Immature natural killer cell (primary cell): ENCODE results near the gene CRMP1. TPM values are rescaled to one million over a fixed set of nuclear protein-coding genes. Genes with fewer than 3 reads are reported as not detected.

Experiments used
- DNase-seq, 3 donors: peaks; one replicate each; pipeline ENCODE4 v3.0.0; 2022; ENCODE audit warnings: mixed read lengths in 1 of 3
- H3K27ac Mint-ChIP-seq, 6 donors: one replicate each; pipeline ENCODE4 v1.8.0; 2020; ENCODE audit warnings: mixed read lengths in 6 of 6, mild to moderate bottlenecking in 5 of 6, inconsistent platforms in 4 of 6, moderate library complexity in 3 of 6
- H3K27me3 Mint-ChIP-seq, 3 donors: one replicate each; pipeline ENCODE4 v1.8.0; 2020 to 2021; ENCODE audit warnings: low read depth in 3 of 3, mild to moderate bottlenecking in 3 of 3, mixed read lengths in 3 of 3, moderate library complexity in 3 of 3, inconsistent platforms in 1 of 3
- H3K36me3 Mint-ChIP-seq, 3 donors: one replicate each; pipeline ENCODE4 v1.8.0; 2020; ENCODE audit warnings: mixed read lengths in 3 of 3, inconsistent platforms in 2 of 3, mild to moderate bottlenecking in 2 of 3
- H3K4me1 Mint-ChIP-seq, 2 donors: one replicate each; pipeline ENCODE4 v1.8.0; 2020; ENCODE audit warnings: inconsistent platforms in 2 of 2, mild to moderate bottlenecking in 2 of 2, mixed read lengths in 2 of 2, moderate library complexity in 1 of 2
- H3K4me3 Mint-ChIP-seq, 5 donors: one replicate each; pipeline ENCODE4 v1.8.0; 2020; ENCODE audit warnings: mild to moderate bottlenecking in 5 of 5, mixed read lengths in 5 of 5, inconsistent platforms in 3 of 5, moderate library complexity in 3 of 5
- H3K9me3 Mint-ChIP-seq, 6 donors: one replicate each; pipeline ENCODE4 v1.8.0; 2020; ENCODE audit warnings: mild to moderate bottlenecking in 6 of 6, mixed read lengths in 6 of 6, inconsistent platforms in 4 of 6, moderate library complexity in 3 of 6
- polyA plus RNA-seq, 3 donors: library from polyadenylated mRNA; unstranded; fragments of 300-500 nt; fragmentation: Illumina TruSeq; gene quantifications; one replicate each; pipeline ENCODE4 v1.2.3, GENCODE V29; 2021

CRMP1 gene
- polyA plus RNA-seq, 3 donors from 2014 or later: not detected

DNA sequence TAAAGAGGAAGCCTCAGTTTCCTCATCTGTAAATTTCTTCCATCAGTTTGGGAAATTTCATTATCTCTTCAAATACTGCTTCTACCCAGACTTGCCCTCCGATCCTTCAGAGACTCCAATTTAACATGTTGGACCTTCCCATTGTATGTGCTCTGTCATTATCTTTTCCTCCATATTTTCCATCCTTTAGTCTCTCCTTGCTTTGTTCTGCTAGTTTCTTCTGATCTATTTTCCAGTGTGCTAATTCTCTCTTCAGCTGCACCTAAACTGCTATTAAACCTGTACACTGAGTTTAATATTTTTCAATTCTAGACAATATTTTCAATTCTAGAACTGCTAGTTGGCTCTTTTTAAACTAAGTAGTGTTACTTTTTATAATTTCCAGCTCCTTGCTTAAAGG, 116.4 kb downstream of the CRMP1 start:
- DNase-seq: no peak
- H3K27me3 Mint-ChIP-seq: peaks cover 3 to 15% (median 4%) of the 10 kb centered on the region in 3 donors
- H3K4me3 Mint-ChIP-seq: no peak overlapping the region
- peaks cover 0 to 11% (median 6%) of the 10 kb centered on the region in 6 donors for H3K9me3 Mint-ChIP-seq
- H3K36me3 Mint-ChIP-seq: peaks cover 0 to 6% (median 0%) of the 10 kb centered on the region in 3 donors
- no peaks in the 10 kb centered on the region for H3K4me1 Mint-ChIP-seq
- H3K27ac Mint-ChIP-seq: no peak overlapping the region

DNA sequence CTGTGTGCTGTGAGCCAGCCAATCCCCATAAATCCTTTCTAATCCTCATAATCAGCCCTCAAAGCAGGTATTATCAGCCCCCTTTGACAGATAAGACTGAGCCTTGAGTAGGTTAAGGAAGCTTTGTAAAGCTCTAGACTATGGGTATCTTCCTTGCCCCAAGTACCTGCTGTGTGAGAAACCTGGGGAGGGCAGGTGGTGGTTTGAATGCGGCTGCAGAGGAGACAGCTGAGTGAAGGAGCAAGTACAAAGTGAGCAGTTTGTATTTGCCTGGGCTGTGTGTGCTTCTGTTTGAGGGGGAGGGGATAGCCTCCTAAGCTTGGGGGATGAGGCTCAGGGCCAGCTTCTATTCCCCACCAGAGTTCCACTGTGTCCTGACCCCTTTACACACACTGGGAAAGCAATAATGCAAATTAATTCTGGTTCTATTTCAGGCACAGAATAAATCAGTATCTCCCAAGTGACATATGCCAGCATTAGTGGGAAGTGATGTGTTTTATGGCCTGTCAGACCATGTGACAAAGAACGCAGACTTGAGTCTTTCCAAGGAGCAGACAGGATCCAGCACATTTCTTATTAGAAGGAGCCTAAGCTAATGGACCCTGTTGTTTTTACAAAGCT, 118.4 kb downstream of the CRMP1 start:
- H3K27ac Mint-ChIP-seq: no peak overlapping the region
- no peak overlapping the region for H3K4me3 Mint-ChIP-seq

GRCh38 chr4:5773271-5773555, 119.7 kb downstream of the CRMP1 start:
- DNase-seq: no peak
- peaks cover 0 to 11% (median 6%) of the 10 kb centered on the region in 6 donors for H3K9me3 Mint-ChIP-seq
- peaks cover 2 to 11% (median 3%) of the 10 kb centered on the region in 3 donors for H3K27me3 Mint-ChIP-seq
- no peak overlapping the region for H3K4me3 Mint-ChIP-seq
- H3K36me3 Mint-ChIP-seq: peaks cover 0 to 6% (median 0%) of the 10 kb centered on the region in 3 donors
- no peaks in the 10 kb centered on the region for H3K4me1 Mint-ChIP-seq
- H3K27ac Mint-ChIP-seq: no peak overlapping the region

More for the DNA sequence above, 118.4 kb downstream of the CRMP1 start:
- Mint-ChIP-seq H3K4me1 (no peaks in the 10 kb centered on the region), H3K36me3 (peaks cover 0 to 6% (median 0%) of the 10 kb centered on the region in 3 donors), H3K27me3 (peaks cover 2 to 11% (median 3%) of the 10 kb centered on the region in 3 donors), H3K9me3 (peaks cover 0 to 11% (median 6%) of the 10 kb centered on the region in 6 donors)
- DNase-seq: no peak

GRCh38 chr4:5772528-5773270, 120.2 kb downstream of the CRMP1 start:
- Mint-ChIP-seq H3K9me3 (peaks cover 0 to 11% (median 6%) of the 10 kb centered on the region in 6 donors), H3K4me3 (no peak overlapping the region), H3K36me3 (peaks cover 0 to 6% (median 0%) of the 10 kb centered on the region in 3 donors), H3K27ac (no peak overlapping the region), H3K4me1 (no peaks in the 10 kb centered on the region), H3K27me3 (peaks cover 2 to 11% (median 5%) of the 10 kb centered on the region in 3 donors)
- no peak for DNase-seq

Other genes with a start within 250 kb of the CRMP1 start
- gene EVC2, start 184.5 kb downstream of the CRMP1 start, polyA plus RNA-seq: not detected
- not detected for gene EVC, start 181.9 kb downstream of the CRMP1 start, polyA plus RNA-seq
- under 1 TPM in 1 of 3 donors, not detected in 2; 0.04 TPM for gene C4orf50, start 125.3 kb upstream of the CRMP1 start, polyA plus RNA-seq